ENCODE results near the gene RFC5. TPM values are rescaled to one million over a fixed set of nuclear protein-coding genes. Genes with fewer than 3 reads are reported as not detected.

The RFC5 gene
- total and polyA plus RNA-seq, 12 donors: 5.8 to 28.0 (median 8.6) TPM

DNA sequence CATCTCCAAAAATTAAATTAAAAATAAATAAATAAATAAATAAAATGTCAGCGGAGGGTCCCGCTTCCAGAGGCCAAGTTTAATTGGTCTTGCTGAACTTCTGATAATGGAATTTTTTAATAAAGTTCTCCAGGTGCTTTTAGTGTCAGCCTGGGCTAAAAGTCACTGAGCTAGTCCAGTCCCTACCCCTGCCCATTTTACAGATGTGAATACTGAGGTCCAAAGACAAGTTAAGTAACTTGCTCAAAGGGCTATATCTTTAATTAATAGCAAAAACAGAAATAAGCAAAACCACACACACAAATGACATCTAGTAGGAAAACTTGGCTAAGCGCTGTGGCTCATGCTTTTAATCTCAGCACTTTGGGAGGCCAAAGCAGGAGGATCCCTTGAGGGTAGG is 5.6 kb upstream of the RFC5 start:
- intact Hi-C loops (cut with DNase I): loop anchor here in 1 of 2 donors (10.0 kb wide), 1 partner anchor 136 kb away; no protein-coding TSS in a partner anchor
- no peak for DNase-seq
- Histone ChIP-seq H3K27me3 (no peaks in the 10 kb centered on the region), H3K4me1 (replicated peaks in 1 of 2) (peaks cover 0 to 2% of the 10 kb centered on the region in 2 donors), H3K4me3 (no peak overlapping the region), H3K36me3 (replicated peaks in 1 of 2) (no peaks in the 10 kb centered on the region), H3K27ac (no peak overlapping the region), H3K9me3 (replicated peaks in 1 of 3) (no peaks in the 10 kb centered on the region)
- TF ChIP-seq CTCF (IDR thresholded peaks at IDR 0.05): no peak
- 93 to 98% (median 94%) methylated on average over 3 of the region's 3 CpGs for WGBS, 4 donors

GRCh38 chr12:118011377-118011776 is 5.1 kb upstream of the RFC5 start:
- TF ChIP-seq POLR2A (IDR thresholded peaks at IDR 0.05): no peak
- TF ChIP-seq CTCF (IDR thresholded peaks at IDR 0.05): no peak
- H3K4me1 ChIP-seq (replicated peaks in 1 of 2): peaks cover 0 to 5% of the 10 kb centered on the region in 2 donors
- no peaks in the 10 kb centered on the region for H3K9me3 ChIP-seq (replicated peaks in 1 of 3)
- 92 to 99% (median 97%) methylated on average over 3 of the region's 3 CpGs for WGBS, 4 donors
- H3K27me3 ChIP-seq: no peaks in the 10 kb centered on the region
- H3K27ac ChIP-seq: no peak overlapping the region
- intact Hi-C loops (cut with DNase I): loop anchor here in 1 of 2 donors (10.0 kb wide), 1 partner anchor 137 kb away; no protein-coding TSS in a partner anchor
- no peaks in the 10 kb centered on the region for H3K36me3 ChIP-seq (replicated peaks in 1 of 2)
- DNase-seq: no peak
- H3K4me3 ChIP-seq: no peak overlapping the region

- no peaks in the 10 kb centered on the region for H3K27me3 ChIP-seq
- TF ChIP-seq CTCF (IDR thresholded peaks at IDR 0.05) (no peak), POLR2A (IDR thresholded peaks at IDR 0.05) (no peak)
- no peaks in the 10 kb centered on the region for H3K9me3 ChIP-seq (replicated peaks in 1 of 3)
- peaks cover under 1 to 8% of the 10 kb centered on the region in 2 donors for H3K4me1 ChIP-seq (replicated peaks in 1 of 2)
- no peak overlapping the region for H3K4me3 ChIP-seq
- no peak overlapping the region for H3K27ac ChIP-seq
- WGBS, 4 donors: 91 to 100% (median 95%) methylated on average over 3 of the region's 3 CpGs
- intact Hi-C loops (cut with DNase I): loop anchor here in 1 of 2 donors (10.0 kb wide), 1 partner anchor 137 kb away; no protein-coding TSS in a partner anchor
- H3K36me3 ChIP-seq (replicated peaks in 1 of 2): no peaks in the 10 kb centered on the region
- DNase-seq: no peak
Observed at GRCh38 chr12:118011961-118012360, 4.5 kb upstream of the RFC5 start.

GRCh38 chr12:118013283-118013682 is 3.2 kb upstream of the RFC5 start:
- TF ChIP-seq CTCF (IDR thresholded peaks at IDR 0.05): no peak
- TF ChIP-seq POLR2A (IDR thresholded peaks at IDR 0.05): no peak
- no peak for DNase-seq
- H3K27ac ChIP-seq: no peak overlapping the region
- WGBS, 4 donors: 88 to 95% (median 89%) methylated on average over 3 of the region's 3 CpGs
- H3K4me1 ChIP-seq (replicated peaks in 1 of 2): peaks cover 5 to 17% of the 10 kb centered on the region in 2 donors
- H3K27me3 ChIP-seq: no peaks in the 10 kb centered on the region
- H3K9me3 ChIP-seq (replicated peaks in 1 of 3): no peaks in the 10 kb centered on the region
- H3K36me3 ChIP-seq (replicated peaks in 1 of 2): no peaks in the 10 kb centered on the region
- intact Hi-C loops (cut with DNase I): loop anchor here in 1 of 2 donors (10.0 kb wide), 1 partner anchor 138 kb away; no protein-coding TSS in a partner anchor
- no peak overlapping the region for H3K4me3 ChIP-seq
